HUES6 (cell line): Measurements from ENCODE around the gene PHACTR1.
"Not testable (repeated sequence)": the region's sequence is repeated elsewhere in the genome, so short reads cannot be mapped to it uniquely, and the experiment has no call there.

Experiments used
- H3K27ac ChIP-seq: 2 replicates; pipeline ENCODE4 v1.7.0; 2013; ENCODE audit warnings: low read depth, mild to moderate bottlenecking, low read length, inconsistent platforms
- H3K27me3 ChIP-seq: 2 replicates; pipeline ENCODE4 v1.6.1; 2013; ENCODE audit warnings: low read length; ENCODE audit not compliant: control insufficient read depth, insufficient read depth
- H3K36me3 ChIP-seq: 2 replicates; pipeline ENCODE4 v1.6.1; 2013; ENCODE audit warnings: low read length; ENCODE audit not compliant: control insufficient read depth, insufficient read depth
- H3K4me1 ChIP-seq: 2 replicates; pipeline ENCODE4 v1.6.1; 2013; ENCODE audit warnings: low read length; ENCODE audit not compliant: control insufficient read depth, insufficient read depth
- H3K4me3 ChIP-seq: 2 replicates; pipeline ENCODE4 v1.5.1; 2013; ENCODE audit warnings: low read depth, low read length
- H3K9ac ChIP-seq: one replicate; pipeline ENCODE4 v1.6.1; 2013; ENCODE audit warnings: mild to moderate bottlenecking, low read length
- H3K9me3 ChIP-seq: 2 replicates; pipeline ENCODE4 v1.6.1; 2013; ENCODE audit warnings: low read depth, low read length; ENCODE audit not compliant: control insufficient read depth, insufficient read depth

The PHACTR1 gene

GRCh38 chr6:13156381-13156780 is 439.8 kb downstream of the PHACTR1 start:
- Histone ChIP-seq H3K27me3 (no peaks in the 10 kb centered on the region), H3K4me3 (no peak overlapping the region), H3K4me1 (peaks cover 12% of the 10 kb centered on the region; the same call in 1 of the 2 replicates), H3K27ac (no peak overlapping the region), H3K9ac (no peak overlapping the region), H3K36me3 (no peaks in the 10 kb centered on the region), H3K9me3 (no peaks in the 10 kb centered on the region)

GRCh38 chr6:13157293-13157692 is 440.7 kb downstream of the PHACTR1 start:
- H3K27ac ChIP-seq, result no peak overlapping the region
- H3K9me3 ChIP-seq, result no peaks in the 10 kb centered on the region
- no peaks in the 10 kb centered on the region for H3K27me3 ChIP-seq
- H3K36me3 ChIP-seq, result no peaks in the 10 kb centered on the region
- no peak overlapping the region for H3K9ac ChIP-seq
- peaks cover 11% of the 10 kb centered on the region; the same call in 1 of the 2 replicates for H3K4me1 ChIP-seq
- no peak overlapping the region for H3K4me3 ChIP-seq

DNA sequence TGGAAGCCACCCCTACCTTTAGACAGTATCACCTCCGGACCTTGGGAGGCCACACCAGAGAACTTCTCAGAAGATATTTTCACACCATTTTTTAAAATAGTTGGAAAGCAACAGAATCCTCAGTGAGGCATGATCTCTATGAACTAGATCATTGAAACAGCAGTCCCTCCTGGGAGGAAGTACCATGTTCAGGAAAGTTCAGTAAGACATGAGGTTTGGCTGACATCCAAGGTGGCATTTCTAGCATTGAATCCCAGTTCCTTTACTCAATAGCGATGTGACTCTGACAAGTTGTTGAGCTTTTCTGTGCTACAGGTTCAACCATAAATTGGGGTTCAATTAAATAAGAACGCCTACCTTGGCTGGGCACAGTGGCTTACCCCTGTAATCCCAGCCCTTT is 442.7 kb downstream of the PHACTR1 start:
- H3K36me3 ChIP-seq, result no peaks in the 10 kb centered on the region
- H3K27me3 ChIP-seq, result no peaks in the 10 kb centered on the region
- H3K4me1 ChIP-seq, result no peaks in the 10 kb centered on the region
- H3K4me3 ChIP-seq, result no peak overlapping the region
- H3K9ac ChIP-seq, result no peak overlapping the region
- no peak overlapping the region for H3K27ac ChIP-seq
- H3K9me3 ChIP-seq, result no peaks in the 10 kb centered on the region

- not testable (repeated sequence) for H3K4me3 ChIP-seq, H3K27ac ChIP-seq, H3K36me3 ChIP-seq, H3K9me3 ChIP-seq, H3K27me3 ChIP-seq, H3K9ac ChIP-seq, H3K4me1 ChIP-seq
Measured at GRCh38 chr6:13159822-13160221, 443.3 kb downstream of the PHACTR1 start.

GRCh38 chr6:13163161-13163944 is 446.8 kb downstream of the PHACTR1 start:
- Histone ChIP-seq H3K9me3 (no peaks in the 10 kb centered on the region), H3K4me1 (peaks cover 7% of the 10 kb centered on the region; the same call in 1 of the 2 replicates), H3K4me3 (no peak overlapping the region), H3K36me3 (no peaks in the 10 kb centered on the region), H3K27me3 (no peaks in the 10 kb centered on the region), H3K27ac (no peak overlapping the region), H3K9ac (no peak overlapping the region)

DNA sequence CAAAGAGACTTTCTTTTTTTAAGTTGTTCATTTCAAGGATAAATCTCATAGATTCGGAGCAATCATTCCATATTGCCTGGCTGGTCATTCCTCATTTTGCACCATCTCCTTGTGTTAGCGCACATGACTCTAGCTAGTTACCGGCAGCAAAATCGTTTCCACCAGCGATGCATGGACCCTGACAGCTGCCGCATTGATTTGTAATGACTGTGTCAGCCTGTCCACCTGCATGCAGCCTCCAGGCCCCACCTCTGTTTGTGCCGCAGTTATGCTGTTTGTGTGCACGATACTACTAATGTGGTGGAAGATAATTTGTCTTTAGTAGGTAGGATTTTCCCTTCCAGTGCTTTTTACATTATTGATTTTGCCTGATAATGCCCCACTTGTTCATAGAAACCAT is 447.7 kb downstream of the PHACTR1 start:
- Histone ChIP-seq H3K4me1 (peaks cover 7% of the 10 kb centered on the region; the same call in 1 of the 2 replicates), H3K36me3 (no peaks in the 10 kb centered on the region), H3K4me3 (no peak overlapping the region), H3K9ac (no peak overlapping the region), H3K27me3 (no peaks in the 10 kb centered on the region), H3K27ac (no peak overlapping the region), H3K9me3 (no peaks in the 10 kb centered on the region)

DNA sequence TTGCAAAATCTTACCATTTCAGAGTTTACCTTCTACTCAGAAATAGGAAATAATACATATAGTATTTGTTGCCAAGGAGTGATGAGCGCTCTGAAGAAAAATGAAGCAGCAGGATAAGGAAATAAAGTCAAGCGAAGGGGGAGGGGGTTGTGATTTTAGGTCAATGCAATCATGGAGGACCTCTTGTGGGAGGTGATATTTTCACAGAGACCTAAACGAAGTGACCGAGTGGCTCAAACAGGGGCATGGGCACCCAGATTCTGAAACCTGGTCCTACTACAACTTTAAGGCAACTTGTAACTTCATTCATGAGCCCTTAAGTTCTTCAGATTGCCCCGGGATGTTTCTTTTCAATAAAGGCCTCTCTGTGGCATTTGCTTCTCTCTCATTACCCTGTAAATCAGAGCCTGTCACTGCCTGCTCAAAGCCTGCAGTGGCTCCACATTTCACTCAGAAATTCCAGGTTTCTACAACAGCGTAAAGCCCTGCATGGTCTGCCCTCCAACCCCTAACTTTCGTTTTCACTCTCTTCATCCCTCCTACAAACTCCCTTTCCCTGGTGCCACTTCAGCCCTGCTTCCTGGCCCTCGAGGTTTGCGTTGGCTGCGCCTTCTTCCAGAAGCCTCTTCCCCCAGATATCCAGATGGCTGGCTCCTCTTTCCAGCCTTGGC is 449.1 kb downstream of the PHACTR1 start:
- H3K36me3 ChIP-seq, result no peaks in the 10 kb centered on the region
- H3K9me3 ChIP-seq, result no peaks in the 10 kb centered on the region
- no peaks in the 10 kb centered on the region for H3K27me3 ChIP-seq
- H3K9ac ChIP-seq, result no peak overlapping the region
- peaks cover 7% of the 10 kb centered on the region; the same call in 1 of the 2 replicates for H3K4me1 ChIP-seq
- H3K27ac ChIP-seq, result no peak overlapping the region
- H3K4me3 ChIP-seq, result no peak overlapping the region

- Histone ChIP-seq H3K27me3 (no peaks in the 10 kb centered on the region), H3K4me3 (no peak overlapping the region), H3K27ac (no peak overlapping the region), H3K9me3 (no peaks in the 10 kb centered on the region), H3K9ac (no peak overlapping the region), H3K4me1 (peaks cover 7% of the 10 kb centered on the region; the same call in 1 of the 2 replicates), H3K36me3 (no peaks in the 10 kb centered on the region)
Measured at GRCh38 chr6:13166269-13166668, 449.7 kb downstream of the PHACTR1 start.

- Histone ChIP-seq H3K4me1 (peaks cover 7% of the 10 kb centered on the region; the same call in 1 of the 2 replicates), H3K9me3 (no peaks in the 10 kb centered on the region), H3K9ac (no peak overlapping the region), H3K27ac (no peak overlapping the region), H3K27me3 (no peaks in the 10 kb centered on the region), H3K4me3 (no peak overlapping the region), H3K36me3 (no peaks in the 10 kb centered on the region)
Measured at GRCh38 chr6:13166916-13167315, 450.3 kb downstream of the PHACTR1 start.

DNA sequence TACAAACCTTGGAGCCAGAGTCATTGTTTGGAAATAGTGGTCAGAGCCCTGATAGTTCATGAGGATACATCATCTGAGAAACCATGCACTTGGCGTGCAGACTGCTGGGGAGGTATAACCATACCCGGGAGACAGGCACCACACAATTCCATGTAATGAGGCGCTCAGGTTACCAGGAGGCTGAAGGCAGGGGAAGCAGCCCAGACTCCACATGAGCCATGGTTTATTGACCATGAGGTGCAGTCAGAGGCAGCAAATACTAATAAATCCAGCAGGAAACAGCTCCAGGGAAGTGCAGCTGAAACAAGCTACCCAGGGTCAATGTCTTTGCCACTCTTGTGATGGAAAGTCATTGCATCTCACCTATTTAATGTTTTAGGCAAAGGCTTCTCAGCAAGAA is 455.7 kb downstream of the PHACTR1 start:
- no peaks in the 10 kb centered on the region for H3K27me3 ChIP-seq
- H3K9ac ChIP-seq, result no peak overlapping the region
- no peaks in the 10 kb centered on the region for H3K36me3 ChIP-seq
- H3K4me3 ChIP-seq, result no peak overlapping the region
- H3K4me1 ChIP-seq, result peaks cover 12% of the 10 kb centered on the region
- no peaks in the 10 kb centered on the region for H3K9me3 ChIP-seq
- H3K27ac ChIP-seq, result no peak overlapping the region

- Histone ChIP-seq H3K36me3 (no peaks in the 10 kb centered on the region), H3K9me3 (no peaks in the 10 kb centered on the region), H3K4me1 (peaks cover 12% of the 10 kb centered on the region), H3K27me3 (no peaks in the 10 kb centered on the region), H3K4me3 (no peak overlapping the region), H3K27ac (no peak overlapping the region), H3K9ac (no peak overlapping the region)
Measured at GRCh38 chr6:13175087-13175486, 458.5 kb downstream of the PHACTR1 start.
